ENCODE results near the gene RIT2.

RIT2 gene

DNA sequence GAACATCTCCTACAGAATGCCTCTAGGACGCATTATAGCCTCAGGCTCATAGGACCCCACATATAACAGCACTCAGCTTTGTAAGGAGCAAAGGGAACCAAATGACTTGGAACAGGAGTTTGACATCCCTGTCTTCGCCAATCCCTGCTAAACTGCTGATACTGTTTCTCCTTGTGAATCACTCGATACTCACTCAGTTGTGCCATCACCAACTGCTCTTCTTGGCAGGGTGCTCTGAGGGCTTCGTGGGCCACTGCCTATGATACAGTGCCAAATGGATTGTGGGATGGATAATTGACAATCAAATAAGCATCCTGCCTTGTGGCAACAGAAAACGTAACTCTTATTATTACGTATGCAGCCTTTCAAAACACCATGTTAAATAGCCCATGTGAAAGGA lies 396.3 kb downstream of the RIT2 start:
- ATAC-seq (no peak), DNase-seq (no peak)
- Mint-ChIP-seq H3K27me3 (no peaks in the 10 kb centered on the region), H3K4me3 (no peak overlapping the region), H3K27ac (no peak overlapping the region), H3K9me3 (peaks cover 0 to 8% of the 10 kb centered on the region in 2 donors), H3K4me1 (no peaks in the 10 kb centered on the region)

DNA sequence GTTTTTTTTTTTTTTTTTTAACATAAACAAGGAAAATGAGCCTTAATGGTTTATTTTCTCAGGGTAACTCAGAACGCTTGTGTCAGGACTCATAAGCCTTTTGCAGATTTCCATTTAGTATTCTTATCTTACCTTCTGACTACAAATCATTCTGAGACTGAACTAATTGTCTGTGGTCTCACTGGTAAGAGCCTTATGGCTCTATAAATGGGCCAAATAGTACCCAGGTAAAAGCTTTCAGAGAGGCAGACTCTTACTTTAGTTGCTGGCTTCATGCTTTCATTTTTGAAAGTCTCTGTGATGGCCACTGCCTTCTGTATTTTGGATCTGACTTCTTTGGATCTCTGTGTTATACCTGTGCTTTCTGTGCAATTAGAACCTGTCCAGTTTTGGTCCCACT lies 403.4 kb downstream of the RIT2 start:
- no peak for ATAC-seq
- Mint-ChIP-seq H3K4me3 (no peak overlapping the region), H3K27ac (no peak overlapping the region), H3K4me1 (no peaks in the 10 kb centered on the region), H3K9me3 (peaks cover 0 to under 1% of the 10 kb centered on the region in 2 donors), H3K27me3 (no peaks in the 10 kb centered on the region)
- DNase-seq = no peak

DNA sequence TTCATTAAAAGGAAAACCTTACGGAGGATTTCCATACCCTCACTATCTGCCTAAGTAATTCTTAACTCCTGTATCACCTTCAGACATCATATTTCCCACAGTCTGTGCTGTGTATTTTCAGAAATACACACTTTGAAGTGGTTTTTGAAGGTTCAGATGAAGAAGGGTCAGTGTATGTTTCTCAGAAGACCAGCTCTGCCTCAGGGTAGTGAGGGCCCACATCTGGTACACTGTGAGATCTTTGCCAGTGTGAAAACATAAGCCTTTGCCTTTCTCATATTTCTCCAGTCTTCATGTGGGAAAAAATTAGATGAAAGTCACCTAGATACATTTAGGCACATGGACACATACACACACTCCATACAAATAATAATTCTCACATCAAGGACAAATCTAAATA lies 408.4 kb downstream of the RIT2 start:
- no peaks in the 10 kb centered on the region for H3K27me3 Mint-ChIP-seq
- no peak for DNase-seq
- H3K4me3 Mint-ChIP-seq = no peak overlapping the region
- no peaks in the 10 kb centered on the region for H3K4me1 Mint-ChIP-seq
- H3K27ac Mint-ChIP-seq = no peak overlapping the region
- peaks cover 0 to 11% of the 10 kb centered on the region in 2 donors for H3K9me3 Mint-ChIP-seq
- ATAC-seq = no peak

DNA sequence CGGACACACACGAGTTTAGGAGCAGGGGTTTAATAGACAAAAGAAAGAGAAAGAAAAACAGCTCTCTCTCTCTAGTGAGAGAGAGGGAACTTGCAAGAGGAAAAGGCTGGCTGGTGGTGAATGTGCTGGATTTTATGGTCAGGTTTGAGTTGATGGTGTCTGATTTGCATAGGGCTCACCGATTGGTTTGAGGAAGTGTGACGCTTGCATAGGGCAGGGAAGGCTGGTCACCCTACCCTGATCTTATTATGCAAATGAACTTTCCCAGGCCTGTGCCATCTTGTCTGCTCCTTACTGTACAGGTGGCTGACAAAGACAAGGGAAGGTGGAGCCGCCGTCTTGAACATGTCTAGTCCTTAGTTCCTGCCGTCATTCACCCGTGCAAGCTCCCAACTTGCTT lies 408.9 kb downstream of the RIT2 start:
- Mint-ChIP-seq H3K4me3 (no peak overlapping the region), H3K27ac (no peak overlapping the region), H3K27me3 (no peaks in the 10 kb centered on the region), H3K9me3 (peaks cover 4 to 11% of the 10 kb centered on the region in 2 donors), H3K4me1 (no peaks in the 10 kb centered on the region)
- no peak for ATAC-seq
- DNase-seq = no peak

DNA sequence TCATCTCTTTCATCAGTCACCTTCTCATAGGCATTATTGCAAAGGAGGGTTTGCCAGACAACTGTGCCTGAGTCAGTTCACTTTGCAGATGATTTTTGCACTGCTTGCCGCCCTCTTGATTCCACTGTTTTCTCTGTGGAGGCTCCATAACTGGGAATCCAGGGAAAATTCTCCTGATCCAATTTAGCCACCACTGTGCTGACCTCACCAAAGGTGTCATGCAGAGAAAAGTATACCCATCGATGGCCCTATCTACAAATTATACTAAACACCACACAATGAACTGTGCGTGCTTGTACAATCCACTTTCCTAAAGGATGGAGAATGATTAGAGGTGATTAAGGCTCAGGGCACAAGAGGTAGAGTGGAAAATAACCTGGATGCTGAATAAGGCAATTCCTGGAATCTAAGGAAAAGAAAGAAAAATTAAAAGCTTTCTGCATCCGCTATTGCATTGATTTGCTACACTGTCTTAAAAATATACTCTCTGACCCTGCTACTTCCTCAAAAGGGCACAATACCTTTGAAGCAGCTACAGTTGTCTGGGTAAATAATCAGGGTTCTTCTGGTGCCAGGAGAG lies 409.4 kb downstream of the RIT2 start:
- H3K4me1 Mint-ChIP-seq = no peaks in the 10 kb centered on the region
- no peak overlapping the region for H3K27ac Mint-ChIP-seq
- no peak for DNase-seq
- ATAC-seq = no peak
- peaks cover 5 to 11% of the 10 kb centered on the region in 2 donors for H3K9me3 Mint-ChIP-seq
- no peak overlapping the region for H3K4me3 Mint-ChIP-seq
- no peaks in the 10 kb centered on the region for H3K27me3 Mint-ChIP-seq
